ENCODE data around the gene THUMPD3. TPM values are rescaled to one million over a fixed set of nuclear protein-coding genes. Genes with fewer than 3 reads are reported as not detected.
A peak's percentile ranks its signal among the peaks of the same experiment; 100 is the strongest.

Gene THUMPD3
- total and polyA plus RNA-seq, 2 of the 13 experiments (the other 11 are each of a cell fraction or from before 2014, with no cell fraction given) = 31.2 to 44.1 TPM

- peak; percentile 35; the same call in 1 of the 2 replicates for TF ChIP-seq ZNF281 (CRISPR knock-in tag; IDR thresholded peaks at IDR 0.05; ENCODE audit: borderline replicate concordance)
- TF ChIP-seq NFE2L1 (CRISPR knock-in tag; IDR thresholded peaks at IDR 0.05; ENCODE audit: borderline replicate concordance) = no peak; the same call in 1 of the 2 replicates
- TF ChIP-seq ZNF850 (CRISPR knock-in tag; conservative IDR thresholded peaks at IDR 0.05) = no peak
- TF ChIP-seq FOXC1 (CRISPR knock-in tag; IDR thresholded peaks at IDR 0.05; ENCODE audit: borderline replicate concordance) = peak; percentile 43; the same call in 1 of the 2 replicates
- TF ChIP-seq POLR2G (IDR thresholded peaks at IDR 0.05; ENCODE audit: low read depth, low read length) = 0 out of 2 replicates have a peak, but pooled peaks have one; percentile 45
- peak; percentile 54 for TF ChIP-seq TGIF2 (CRISPR knock-in tag; IDR thresholded peaks at IDR 0.05)
- no peak for TF ChIP-seq NR2F2 (IDR thresholded peaks at IDR 0.05; ENCODE audit: borderline replicate concordance, low read depth)
- 0 out of 2 replicates have a peak, but pooled peaks have one; percentile 10 for TF ChIP-seq ZNF713 (CRISPR knock-in tag; IDR thresholded peaks at IDR 0.05)
- TF ChIP-seq KMT2A (CRISPR knock-in tag; IDR thresholded peaks at IDR 0.05) = peak; percentile 19; the same call in 1 of the 2 replicates
- peak; percentile 40 for TF ChIP-seq ZNF883 (CRISPR knock-in tag; IDR thresholded peaks at IDR 0.05; ENCODE audit: not compliant biosample characterization)
- TF ChIP-seq RFXAP (CRISPR knock-in tag; IDR thresholded peaks at IDR 0.05; ENCODE audit: borderline replicate concordance) = no peak
- TF ChIP-seq MAF1 (CRISPR knock-in tag; IDR thresholded peaks at IDR 0.05; ENCODE audit: borderline replicate concordance) = no peak
- no peak for TF ChIP-seq ZNF282 (IDR thresholded peaks at IDR 0.05; ENCODE audit: partially characterized antibody)
- 0 out of 2 replicates have a peak, but pooled peaks have one; percentile 33 for TF ChIP-seq ARID2 (CRISPR knock-in tag; IDR thresholded peaks at IDR 0.05; ENCODE audit: borderline replicate concordance)
- TF ChIP-seq BATF2 (CRISPR knock-in tag; IDR thresholded peaks at IDR 0.05) = 0 out of 2 replicates have a peak, but pooled peaks have one; percentile 24
- no peak for TF ChIP-seq ZNF451 (CRISPR knock-in tag; IDR thresholded peaks at IDR 0.05)
- peak; percentile 86 for TF ChIP-seq ZFY (CRISPR knock-in tag; IDR thresholded peaks at IDR 0.05)
- no peak; the same call in 1 of the 2 replicates for TF ChIP-seq ZNF790 (CRISPR knock-in tag; IDR thresholded peaks at IDR 0.05; ENCODE audit: borderline replicate concordance)
- 0 out of 2 replicates have a peak, but pooled peaks have one; percentile 19 for TF ChIP-seq MED13 (CRISPR knock-in tag; IDR thresholded peaks at IDR 0.05)
- no peak for TF ChIP-seq ZNF296 (CRISPR knock-in tag; conservative IDR thresholded peaks at IDR 0.05)
- TF ChIP-seq PTBP1 (IDR thresholded peaks at IDR 0.05; ENCODE audit: low read depth, low read length, poor library complexity, severe bottlenecking) = no peak
- 0 out of 2 replicates have a peak, but pooled peaks have one; percentile 16 for TF ChIP-seq ZNF572 (CRISPR knock-in tag; IDR thresholded peaks at IDR 0.05)
- TF ChIP-seq ZFP82 (CRISPR knock-in tag; IDR thresholded peaks at IDR 0.05; ENCODE audit: borderline replicate concordance) = 0 out of 2 replicates have a peak, but pooled peaks have one; percentile 20
- 0 out of 2 replicates have a peak, but pooled peaks have one; percentile 57 for TF ChIP-seq ZNF512 (CRISPR knock-in tag; IDR thresholded peaks at IDR 0.05)
Measured at GRCh38 chr3:9397906-9398699, 35.2 kb downstream of the THUMPD3 start (continued).

Data from HepG2 (cell line).